ENCODE measurements around the gene UBC. TPM values are rescaled to one million over a fixed set of nuclear protein-coding genes. Genes with fewer than 3 reads are reported as not detected.

Gene UBC
- total and polyA plus RNA-seq, 9 of the 15 experiments (the other 6 are each of a cell fraction or from before 2014, with no cell fraction given) = 533 to 1,153 (median 813) TPM

DNA sequence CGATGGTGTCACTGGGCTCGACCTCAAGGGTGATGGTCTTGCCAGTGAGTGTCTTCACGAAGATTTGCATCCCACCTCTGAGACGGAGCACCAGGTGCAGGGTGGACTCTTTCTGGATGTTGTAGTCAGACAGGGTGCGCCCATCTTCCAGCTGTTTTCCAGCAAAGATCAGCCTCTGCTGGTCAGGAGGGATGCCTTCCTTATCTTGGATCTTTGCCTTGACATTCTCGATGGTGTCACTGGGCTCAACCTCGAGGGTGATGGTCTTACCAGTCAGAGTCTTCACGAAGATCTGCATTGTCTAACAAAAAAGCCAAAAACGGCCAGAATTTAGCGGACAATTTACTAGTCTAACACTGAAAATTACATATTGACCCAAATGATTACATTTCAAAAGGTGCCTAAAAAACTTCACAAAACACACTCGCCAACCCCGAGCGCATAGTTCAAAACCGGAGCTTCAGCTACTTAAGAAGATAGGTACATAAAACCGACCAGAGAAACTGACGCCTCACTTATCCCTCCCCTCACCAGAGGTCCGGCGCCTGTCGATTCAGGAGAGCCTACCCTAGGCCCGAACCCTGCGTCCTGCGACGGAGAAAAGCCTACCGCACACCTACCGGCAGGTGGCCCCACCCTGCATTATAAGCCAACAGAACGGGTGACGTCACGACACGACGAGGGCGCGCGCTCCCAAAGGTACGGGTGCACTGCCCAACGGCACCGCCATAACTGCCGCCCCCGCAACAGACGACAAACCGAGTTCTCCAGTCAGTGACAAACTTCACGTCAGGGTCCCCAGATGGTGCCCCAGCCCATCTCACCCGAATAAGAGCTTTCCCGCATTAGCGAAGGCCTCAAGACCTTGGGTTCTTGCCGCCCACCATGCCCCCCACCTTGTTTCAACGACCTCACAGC is 717 bp downstream of the UBC start:
- ChIA-PET POLR2A (interaction anchor here (0.5 to 9.2 kb wide), 30 partner anchors 8 to 485 kb away, joined by 3 to 127 read pairs (median 4); no protein-coding TSS in a partner anchor), CTCF (ENCODE audit: low intra/inter-chr PET ratio) (interaction anchor here (1.1 to 1.2 kb wide), 2 partner anchors 25 to 27 kb away, joined by 3 to 4 read pairs; no protein-coding TSS in a partner anchor)
- 2% methylated on average over 42 of the region's 46 CpGs for WGBS (ENCODE audit: insufficient coverage, low coverage, missing lambda C conversion rate)
- peaks cover 34% of the 10 kb centered on the region for H3K36me3 ChIP-seq (ENCODE audit: control insufficient read depth, insufficient read depth, low read length)
- in situ Hi-C loops (cut with MboI) = no loop called here
- DNase-seq (ENCODE audit: extremely low read depth in 1 of 4, low spot score in 3 of 4) (peak; percentile 68 to 96 (median 74)), ATAC-seq (peak; percentile 64), FAIRE-seq (no peak)
- peak overlapping the region; percentile 97 to 100 for H3K9ac ChIP-seq (ENCODE audit: insufficient read depth in 1 of 2, low read depth in 2 of 2, low read length in 2 of 2)
- H3K79me2 ChIP-seq (ENCODE audit: control insufficient read depth, insufficient read depth, low read length) = peaks cover 55% of the 10 kb centered on the region
- no peaks in the 10 kb centered on the region for H3K9me3 ChIP-seq (replicated peaks; ENCODE audit: control insufficient read depth, insufficient read depth, low read depth, low read length)
- H3K9me1 ChIP-seq (ENCODE audit: control insufficient read depth, insufficient read depth, low read length) = peaks cover 7% of the 10 kb centered on the region
- H2AFZ ChIP-seq (ENCODE audit: low read depth, low read length) = no peak overlapping the region
- H3K4me2 ChIP-seq (ENCODE audit: insufficient read depth, low read length) = peak overlapping the region; percentile 94
- H3K27me3 ChIP-seq (ENCODE audit: control insufficient read depth in 2 of 2, insufficient read depth in 2 of 2, low read length in 2 of 2) = no peaks in the 10 kb centered on the region
- no TSS peak for BruUV-seq (replicated peaks)
- peaks cover 37% of the 10 kb centered on the region for H4K20me1 ChIP-seq (replicated peaks; ENCODE audit: control insufficient read depth, insufficient read depth, low read length)
- H3K27ac ChIP-seq (ENCODE audit: extremely low read depth, low read depth, low read length) = peak overlapping the region; percentile 100
- intact Hi-C loops (cut with micrococcal nuclease) = loop anchor here (1.0 kb wide), 2 partner anchors 14 to 26 kb away; no protein-coding TSS in a partner anchor
- H3K4me1 ChIP-seq (replicated peaks in 1 of 2; ENCODE audit: control insufficient read depth in 2 of 2, insufficient read depth in 2 of 2, low read length in 2 of 2) = peaks cover 14 to 39% of the 10 kb centered on the region in 2 experiments
- peak overlapping the region; percentile 94 for H3K4me3 ChIP-seq
- TF ChIP-seq, protein P1, sequence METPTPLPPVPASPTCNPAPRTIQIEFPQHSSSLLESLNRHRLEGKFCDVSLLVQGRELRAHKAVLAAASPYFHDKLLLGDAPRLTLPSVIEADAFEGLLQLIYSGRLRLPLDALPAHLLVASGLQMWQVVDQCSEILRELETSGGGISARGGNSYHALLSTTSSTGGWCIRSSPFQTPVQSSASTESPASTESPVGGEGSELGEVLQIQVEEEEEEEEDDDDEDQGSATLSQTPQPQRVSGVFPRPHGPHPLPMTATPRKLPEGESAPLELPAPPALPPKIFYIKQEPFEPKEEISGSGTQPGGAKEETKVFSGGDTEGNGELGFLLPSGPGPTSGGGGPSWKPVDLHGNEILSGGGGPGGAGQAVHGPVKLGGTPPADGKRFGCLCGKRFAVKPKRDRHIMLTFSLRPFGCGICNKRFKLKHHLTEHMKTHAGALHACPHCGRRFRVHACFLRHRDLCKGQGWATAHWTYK (CRISPR knock-in tag; IDR thresholded peaks at IDR 0.05) = peak; percentile 89; the same call in 1 of the 2 replicates
- peak; percentile 7; the same call in 1 of the 2 replicates for TF ChIP-seq SOX6 (IDR thresholded peaks at IDR 0.05)
- no peak for TF ChIP-seq FOXM1 (IDR thresholded peaks at IDR 0.05; ENCODE audit: low read depth)
- TF ChIP-seq FOXM1 (CRISPR knock-in tag; IDR thresholded peaks at IDR 0.05; ENCODE audit: low read depth) = no peak; the same call in none of the 2 replicates
- TF ChIP-seq ELF4 (CRISPR knock-in tag; IDR thresholded peaks at IDR 0.05) = no peak
- TF ChIP-seq, protein P2, sequence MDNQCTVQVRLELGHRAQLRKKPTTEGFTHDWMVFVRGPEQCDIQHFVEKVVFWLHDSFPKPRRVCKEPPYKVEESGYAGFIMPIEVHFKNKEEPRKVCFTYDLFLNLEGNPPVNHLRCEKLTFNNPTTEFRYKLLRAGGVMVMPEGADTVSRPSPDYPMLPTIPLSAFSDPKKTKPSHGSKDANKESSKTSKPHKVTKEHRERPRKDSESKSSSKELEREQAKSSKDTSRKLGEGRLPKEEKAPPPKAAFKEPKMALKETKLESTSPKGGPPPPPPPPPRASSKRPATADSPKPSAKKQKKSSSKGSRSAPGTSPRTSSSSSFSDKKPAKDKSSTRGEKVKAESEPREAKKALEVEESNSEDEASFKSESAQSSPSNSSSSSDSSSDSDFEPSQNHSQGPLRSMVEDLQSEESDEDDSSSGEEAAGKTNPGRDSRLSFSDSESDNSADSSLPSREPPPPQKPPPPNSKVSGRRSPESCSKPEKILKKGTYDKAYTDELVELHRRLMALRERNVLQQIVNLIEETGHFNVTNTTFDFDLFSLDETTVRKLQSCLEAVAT (IDR thresholded peaks at IDR 0.05) = peak in 1 of 2 experiments; percentile 96; a peak in 1 of 4 replicates
- peak; percentile 39; the same call in 1 of the 2 replicates for TF ChIP-seq BHLHE40 (IDR thresholded peaks at IDR 0.05; ENCODE audit: low read length)
- peak; percentile 85; the same call in 1 of the 2 replicates for TF ChIP-seq ZNF717 (CRISPR knock-in tag; IDR thresholded peaks at IDR 0.05)
- no peak for TF ChIP-seq KDM5B (IDR thresholded peaks at IDR 0.05; ENCODE audit: insufficient replicate concordance, low read depth, low read length)
- peak; percentile 58; the same call in 1 of the 2 replicates for TF ChIP-seq HCFC1 (IDR thresholded peaks at IDR 0.05; ENCODE audit: low read depth, low read length)
- TF ChIP-seq HNRNPUL1 (IDR thresholded peaks at IDR 0.05; ENCODE audit: low read length) = 0 out of 2 replicates have a peak, but pooled peaks have one; percentile 41
- TF ChIP-seq RCOR1 (IDR thresholded peaks at IDR 0.05; ENCODE audit: borderline replicate concordance in 1 of 2, low read depth in 2 of 2, low read length in 2 of 2) = peak in 1 of 2 experiments; percentile 72; a peak in 3 of 4 replicates
- TF ChIP-seq EP300 (IDR thresholded peaks at IDR 0.05; ENCODE audit: low read length) = peak; percentile 20; the same call in 1 of the 2 replicates
- peak; percentile 73; the same call in 1 of the 2 replicates for TF ChIP-seq GABPB2 (CRISPR knock-in tag; conservative IDR thresholded peaks at IDR 0.05)
- peak in 1 of 2 experiments; percentile 20; a peak in 2 of 4 replicates for TF ChIP-seq MAZ (CRISPR knock-in tag; conservative IDR thresholded peaks at IDR 0.05 in 1 of 2, IDR thresholded peaks at IDR 0.05 in 1 of 2)
- peak in 1 of 2 experiments; percentile 93; a peak in 2 of 4 replicates for TF ChIP-seq SIN3A (IDR thresholded peaks at IDR 0.05; ENCODE audit: borderline replicate concordance in 2 of 2, control insufficient read depth in 1 of 2, low read depth in 2 of 2, low read length in 2 of 2)
- TF ChIP-seq E2F3 (CRISPR knock-in tag; IDR thresholded peaks at IDR 0.05) = peak; percentile 43; the same call in 1 of the 2 replicates
- TF ChIP-seq PHB (CRISPR knock-in tag; IDR thresholded peaks at IDR 0.05) = peak; percentile 97; the same call in 1 of the 2 replicates

Data from K562 (cell line).